Panc1 (cell line): ENCODE measurements around the gene NSG2. TPM values are rescaled to one million over a fixed set of nuclear protein-coding genes. Genes with fewer than 3 reads are reported as not detected.

Experiments used
- ATAC-seq: fragments of 200-7000 bp; cut with Tn5 transposase; 2 replicates; pipeline ENCODE4 v1.9.1; 2020; ENCODE audit warnings: mild to moderate bottlenecking, moderate library complexity
- BruUV-seq: library from RNA; stranded (reverse); fragments of 400-500 nt; replicated peaks from 2 replicates; lab custom pipeline; 2021; lab: Mats Ljungman, UMichigan
- CTCF ChIA-PET: fragments of 300-600 bp; sonication (Branson Sonifier 250); formaldehyde crosslinking; loops from one replicate; lab custom pipeline; 2022; ENCODE audit warnings: antibody characterized with exemption; lab: Charles Lee
- POLR2A ChIA-PET: fragments of 300-600 bp; sonication (Branson Sonifier 250); formaldehyde crosslinking; loops from one replicate; lab custom pipeline; 2022; ENCODE audit warnings: antibody characterized with exemption; lab: Charles Lee
- DNase-seq: peaks from one replicate; pipeline ENCODE4 v3.0.0-alpha.2; 2010; ENCODE audit warnings: low read depth, low spot score
- H3K27ac ChIP-seq: 2 replicates; pipeline ENCODE4 v1.5.1; 2011; ENCODE audit warnings: mild to moderate bottlenecking, low read length, inconsistent platforms
- H3K27me3 ChIP-seq: fragments of 200-500 bp; sonication (Bioruptor generic); 2 replicates; pipeline ENCODE4 v1.6.0; 2014; ENCODE audit warnings: low read length, inconsistent platforms; ENCODE audit not compliant: control insufficient read depth, insufficient read depth
- H3K36me3 ChIP-seq: fragments of 200-500 bp; sonication (Bioruptor generic); 2 replicates; pipeline ENCODE4 v1.5.1; 2014; ENCODE audit warnings: inconsistent platforms, mild to moderate bottlenecking, low read length, moderate library complexity; ENCODE audit not compliant: control insufficient read depth, insufficient read depth
- H3K4me1 ChIP-seq: 2 replicates; pipeline ENCODE4 v1.5.1; 2011; ENCODE audit warnings: inconsistent platforms, mild to moderate bottlenecking, low read length, moderate library complexity; ENCODE audit not compliant: control insufficient read depth, insufficient read depth
- H3K4me3 ChIP-seq, 2 experiments: 2 replicates each; pipeline ENCODE4 v1.5.1; 2011 to 2012; ENCODE audit warnings: low read depth in 2 of 2, low read length in 2 of 2, mild to moderate bottlenecking in 2 of 2, inconsistent platforms in 1 of 2, moderate library complexity in 1 of 2
- H3K9me3 ChIP-seq: fragments of 200-500 bp; sonication (Bioruptor generic); 2 replicates; pipeline ENCODE4 v1.5.1; 2014; ENCODE audit warnings: low read depth, mild to moderate bottlenecking, inconsistent platforms, low read length, moderate library complexity; ENCODE audit not compliant: control insufficient read depth, insufficient read depth
- CTCF ChIP-seq: fragments of 450-650 bp; IDR thresholded peaks from 2 replicates; pipeline ENCODE4 v1.5.1; 2017; ENCODE audit warnings: mild to moderate bottlenecking
- POLR2AphosphoS5 ChIP-seq: IDR thresholded peaks from 2 replicates; pipeline ENCODE4 v1.6.1; 2012; ENCODE audit warnings: mild to moderate bottlenecking, low read depth, low read length, moderate library complexity
- REST ChIP-seq, 2 experiments: IDR thresholded peaks; 2 replicates each; pipeline ENCODE4 v1.6.1; 2011 to 2012; ENCODE audit warnings: low read depth in 2 of 2, control low read depth in 1 of 2, low read length in 1 of 2, mild to moderate bottlenecking in 1 of 2, moderate library complexity in 1 of 2; ENCODE audit not compliant: insufficient read depth in 1 of 2
- SIN3A ChIP-seq: IDR thresholded peaks from 2 replicates; pipeline ENCODE4 v1.6.1; 2012; ENCODE audit warnings: low read depth, mild to moderate bottlenecking, low read length, moderate library complexity, borderline replicate concordance; ENCODE audit not compliant: insufficient read depth
- TCF7L2 ChIP-seq: IDR thresholded peaks from 2 replicates; pipeline ENCODE4 v1.6.1; 2011; ENCODE audit warnings: mild to moderate bottlenecking, low read depth, low read length, inconsistent platforms
- in situ Hi-C: cut with HindIII; loops from 2 replicates; pipeline ENCODE4 v1.10.0; 2016; ENCODE audit warnings: low sequenced_read_pairs, low pct_unique_long_range_greater_than_20kb
- intact Hi-C: fragments of 100-400 bp; cut with micrococcal nuclease; formaldehyde crosslinking; loops from one replicate; pipeline ENCODE4 v1.10.0; 2022; ENCODE audit not compliant: unreplicated experiment
- total RNA-seq: library from RNA; stranded (reverse); gene quantifications from one replicate; pipeline ENCODE4 v1.2.1, GENCODE V29; 2021; ENCODE audit not compliant: unreplicated experiment

NSG2 gene
- total RNA-seq, 1 experiment from 2014 or later, result not detected

GRCh38 chr5:174083056-174083827 lies 37.7 kb downstream of the NSG2 start:
- Histone ChIP-seq H3K36me3 (no peaks in the 10 kb centered on the region), H3K27me3 (peaks cover 15% of the 10 kb centered on the region), H3K4me3 (no peak overlapping the region), H3K9me3 (no peaks in the 10 kb centered on the region), H3K27ac (no peak overlapping the region), H3K4me1 (no peaks in the 10 kb centered on the region)
- DNase-seq (no peak), ATAC-seq (no peak)
- TF ChIP-seq TCF7L2 (no peak), POLR2AphosphoS5 (no peak), REST (IDR thresholded peaks at IDR 0.05; ENCODE audit: insufficient read depth in 1 of 2, low read depth in 2 of 2, low read length in 1 of 2) (no peak), CTCF (no peak), SIN3A (no peak)
- ChIA-PET POLR2A (no interaction called here), CTCF (no interaction called here)
- intact Hi-C loops, result no loop called here
- in situ Hi-C loops, result no loop called here
- no TSS peak for BruUV-seq

GRCh38 chr5:174084691-174085154 lies 39.2 kb downstream of the NSG2 start:
- Histone ChIP-seq H3K9me3 (no peaks in the 10 kb centered on the region), H3K27ac (no peak overlapping the region), H3K4me1 (no peaks in the 10 kb centered on the region), H3K27me3 (peaks cover 14% of the 10 kb centered on the region), H3K4me3 (no peak overlapping the region), H3K36me3 (no peaks in the 10 kb centered on the region)
- ATAC-seq (no peak), DNase-seq (no peak)
- BruUV-seq, result no TSS peak
- in situ Hi-C loops, result no loop called here
- ChIA-PET CTCF (no interaction called here), POLR2A (no interaction called here)
- TF ChIP-seq POLR2AphosphoS5 (no peak), TCF7L2 (no peak), CTCF (no peak)
- intact Hi-C loops, result no loop called here
